Ishikawa (cell line): Measurements from ENCODE around the gene AP4S1.

Experiments
- CEBPB ChIP-seq: IDR thresholded peaks from 2 replicates; pipeline ENCODE4 v1.6.1; 2012
- CREB1 ChIP-seq: IDR thresholded peaks from 2 replicates; pipeline ENCODE4 v1.6.1; 2012; ENCODE audit warnings: low read depth
- EGR1 ChIP-seq: IDR thresholded peaks from 2 replicates; pipeline ENCODE4 v1.6.1; 2012
- EP300 ChIP-seq: IDR thresholded peaks from 2 replicates; pipeline ENCODE4 v1.6.1; 2012; ENCODE audit warnings: borderline replicate concordance
- FOXM1 ChIP-seq: IDR thresholded peaks from 2 replicates; pipeline ENCODE4 v1.6.1; 2012; ENCODE audit warnings: low read depth, borderline replicate concordance
- NFIC ChIP-seq: IDR thresholded peaks from 2 replicates; pipeline ENCODE4 v1.6.1; 2012
- RAD21 ChIP-seq: IDR thresholded peaks from 2 replicates; pipeline ENCODE4 v1.6.1; 2012; ENCODE audit warnings: low read depth
- TAF1 ChIP-seq: IDR thresholded peaks from 2 replicates; pipeline ENCODE4 v1.6.1; 2012; ENCODE audit warnings: low read depth, mild to moderate bottlenecking
- TCF12 ChIP-seq: IDR thresholded peaks from 2 replicates; pipeline ENCODE4 v1.6.1; 2012; ENCODE audit warnings: low read depth
- TEAD4 ChIP-seq: IDR thresholded peaks from 2 replicates; pipeline ENCODE4 v1.6.1; 2012
- USF1 ChIP-seq: IDR thresholded peaks from 2 replicates; pipeline ENCODE4 v1.6.1; 2012
- YY1 ChIP-seq: IDR thresholded peaks from 2 replicates; pipeline ENCODE4 v1.6.1; 2012; ENCODE audit warnings: low read depth
- ZBTB7A ChIP-seq: IDR thresholded peaks from 2 replicates; pipeline ENCODE4 v1.6.1; 2012; ENCODE audit warnings: low read depth
- TF ChIP-seq, protein P1 (sequence below): IDR thresholded peaks from 2 replicates; pipeline ENCODE4 v1.6.1; 2012
- TF ChIP-seq, protein P2 (sequence below): IDR thresholded peaks from 2 replicates; pipeline ENCODE4 v1.6.1; 2012; ENCODE audit warnings: low read depth, mild to moderate bottlenecking

Gene AP4S1

GRCh38 chr14:31139301-31139847, 113.9 kb downstream of the AP4S1 start:
- no peak for TF ChIP-seq YY1
- no peak for TF ChIP-seq RAD21
- no peak for TF ChIP-seq NFIC
- no peak for TF ChIP-seq TAF1
- TF ChIP-seq EP300: no peak
- TF ChIP-seq, protein P1, sequence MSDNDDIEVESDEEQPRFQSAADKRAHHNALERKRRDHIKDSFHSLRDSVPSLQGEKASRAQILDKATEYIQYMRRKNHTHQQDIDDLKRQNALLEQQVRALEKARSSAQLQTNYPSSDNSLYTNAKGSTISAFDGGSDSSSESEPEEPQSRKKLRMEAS: no peak
- no peak for TF ChIP-seq CEBPB
- TF ChIP-seq USF1: no peak
- TF ChIP-seq FOXM1: no peak
- TF ChIP-seq ZBTB7A: no peak
- TF ChIP-seq, protein P2, sequence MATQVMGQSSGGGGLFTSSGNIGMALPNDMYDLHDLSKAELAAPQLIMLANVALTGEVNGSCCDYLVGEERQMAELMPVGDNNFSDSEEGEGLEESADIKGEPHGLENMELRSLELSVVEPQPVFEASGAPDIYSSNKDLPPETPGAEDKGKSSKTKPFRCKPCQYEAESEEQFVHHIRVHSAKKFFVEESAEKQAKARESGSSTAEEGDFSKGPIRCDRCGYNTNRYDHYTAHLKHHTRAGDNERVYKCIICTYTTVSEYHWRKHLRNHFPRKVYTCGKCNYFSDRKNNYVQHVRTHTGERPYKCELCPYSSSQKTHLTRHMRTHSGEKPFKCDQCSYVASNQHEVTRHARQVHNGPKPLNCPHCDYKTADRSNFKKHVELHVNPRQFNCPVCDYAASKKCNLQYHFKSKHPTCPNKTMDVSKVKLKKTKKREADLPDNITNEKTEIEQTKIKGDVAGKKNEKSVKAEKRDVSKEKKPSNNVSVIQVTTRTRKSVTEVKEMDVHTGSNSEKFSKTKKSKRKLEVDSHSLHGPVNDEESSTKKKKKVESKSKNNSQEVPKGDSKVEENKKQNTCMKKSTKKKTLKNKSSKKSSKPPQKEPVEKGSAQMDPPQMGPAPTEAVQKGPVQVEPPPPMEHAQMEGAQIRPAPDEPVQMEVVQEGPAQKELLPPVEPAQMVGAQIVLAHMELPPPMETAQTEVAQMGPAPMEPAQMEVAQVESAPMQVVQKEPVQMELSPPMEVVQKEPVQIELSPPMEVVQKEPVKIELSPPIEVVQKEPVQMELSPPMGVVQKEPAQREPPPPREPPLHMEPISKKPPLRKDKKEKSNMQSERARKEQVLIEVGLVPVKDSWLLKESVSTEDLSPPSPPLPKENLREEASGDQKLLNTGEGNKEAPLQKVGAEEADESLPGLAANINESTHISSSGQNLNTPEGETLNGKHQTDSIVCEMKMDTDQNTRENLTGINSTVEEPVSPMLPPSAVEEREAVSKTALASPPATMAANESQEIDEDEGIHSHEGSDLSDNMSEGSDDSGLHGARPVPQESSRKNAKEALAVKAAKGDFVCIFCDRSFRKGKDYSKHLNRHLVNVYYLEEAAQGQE: no peak

DNA sequence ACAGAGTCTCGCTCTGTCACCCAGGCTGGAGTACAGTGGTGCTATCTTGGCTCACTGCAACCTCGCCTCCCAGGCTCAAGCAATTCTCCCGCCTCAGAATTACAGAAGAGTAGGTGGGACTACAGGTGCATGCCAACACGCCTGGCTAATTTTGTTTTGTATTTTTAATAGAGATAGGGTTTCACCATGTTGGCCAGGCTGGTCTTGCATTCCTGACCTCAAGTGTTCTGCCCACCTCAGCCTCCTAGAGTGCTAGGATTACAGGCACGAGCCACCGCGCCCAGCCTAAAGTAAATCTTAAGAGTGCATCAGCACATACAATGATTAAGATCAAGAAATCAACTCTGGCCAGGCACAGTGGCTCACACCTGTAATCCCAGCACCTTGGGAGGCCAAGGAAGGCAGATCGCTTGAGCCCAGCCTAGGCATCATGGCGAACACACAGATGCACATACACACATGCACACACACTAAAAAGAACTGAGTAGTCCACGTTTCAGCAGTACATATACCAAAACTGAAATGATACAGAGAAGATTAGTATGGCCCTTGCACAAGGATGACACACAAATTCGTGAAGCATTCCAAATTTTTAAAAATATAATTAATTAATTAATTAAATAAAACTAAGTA, 117.1 kb downstream of the AP4S1 start:
- no peak for TF ChIP-seq FOXM1
- no peak for TF ChIP-seq RAD21
- TF ChIP-seq ZBTB7A: no peak
- no peak for TF ChIP-seq YY1
- peak; percentile 92 for TF ChIP-seq TEAD4
- peak; percentile 65; the same call in 1 of the 2 replicates for TF ChIP-seq EP300
- TF ChIP-seq EGR1: no peak
- TF ChIP-seq CEBPB: no peak; the same call in 1 of the 2 replicates
- TF ChIP-seq, protein P1: peak; percentile 60; the same call in 1 of the 2 replicates
- TF ChIP-seq USF1: peak; percentile 16; the same call in 1 of the 2 replicates
- no peak for TF ChIP-seq CREB1
- no peak for TF ChIP-seq TAF1
- peak; percentile 78 for TF ChIP-seq NFIC
- TF ChIP-seq, protein P2: no peak
- TF ChIP-seq TCF12: peak; percentile 81
